ENCODE measurements around the gene SLC16A13. TPM values are rescaled to one million over a fixed set of nuclear protein-coding genes. Genes with fewer than 3 reads are reported as not detected.
A peak's percentile ranks its signal among the peaks of the same experiment; 100 is the strongest.
"Not testable (repeated sequence)": the region's sequence is repeated elsewhere in the genome, so short reads cannot be mapped to it uniquely, and the experiment has no call there.

The SLC16A13 gene
- total RNA-seq, 1 experiment from 2014 or later, result 0.47 TPM

- H3K27ac ChIP-seq, result no peak overlapping the region
- no peaks in the 10 kb centered on the region for H3K36me3 ChIP-seq
- no peaks in the 10 kb centered on the region for H3K9me3 ChIP-seq (replicated peaks)
- no peak overlapping the region for H3K4me3 ChIP-seq
- no peaks in the 10 kb centered on the region for H3K4me1 ChIP-seq
- H3K27me3 ChIP-seq, result no peaks in the 10 kb centered on the region
- DNase-seq, result no peak
Measured at GRCh38 chr17:7081341-7082062, 45.7 kb downstream of the SLC16A13 start.

GRCh38 chr17:7083592-7083991, 47.8 kb downstream of the SLC16A13 start:
- H3K4me3 ChIP-seq, result no peak overlapping the region
- H3K27ac ChIP-seq, result no peak overlapping the region
- H3K4me1 ChIP-seq, result no peaks in the 10 kb centered on the region
- H3K27me3 ChIP-seq, result no peaks in the 10 kb centered on the region
- H3K36me3 ChIP-seq, result no peaks in the 10 kb centered on the region
- no peaks in the 10 kb centered on the region for H3K9me3 ChIP-seq (replicated peaks)
- DNase-seq, result no peak

GRCh38 chr17:7084088-7084487, 48.3 kb downstream of the SLC16A13 start:
- H3K4me1 ChIP-seq, result no peaks in the 10 kb centered on the region
- DNase-seq, result no peak
- no peaks in the 10 kb centered on the region for H3K9me3 ChIP-seq (replicated peaks)
- no peak overlapping the region for H3K27ac ChIP-seq
- no peaks in the 10 kb centered on the region for H3K27me3 ChIP-seq
- no peaks in the 10 kb centered on the region for H3K36me3 ChIP-seq
- H3K4me3 ChIP-seq, result no peak overlapping the region

GRCh38 chr17:7088442-7088841, 52.6 kb downstream of the SLC16A13 start:
- H3K4me1 ChIP-seq; H3K27ac ChIP-seq; H3K36me3 ChIP-seq; H3K9me3 ChIP-seq (replicated peaks); H3K27me3 ChIP-seq; H3K4me3 ChIP-seq: not testable (repeated sequence)
- peak; percentile 16 to 28 for DNase-seq

- not testable (repeated sequence) for H3K4me3 ChIP-seq; H3K27me3 ChIP-seq; H3K36me3 ChIP-seq; H3K9me3 ChIP-seq (replicated peaks); H3K27ac ChIP-seq; DNase-seq; H3K4me1 ChIP-seq
Measured at GRCh38 chr17:7089570-7089969, 53.8 kb downstream of the SLC16A13 start.

Other genes with a start within 250 kb of the SLC16A13 start
- gene TEKT1, start 204.3 kb upstream of the SLC16A13 start, total RNA-seq (2014; rRNA removed; shearing (Covaris generic)), result not detected in 2 replicates
- gene ALOX12, start 40.0 kb upstream of the SLC16A13 start, total RNA-seq (2014; rRNA removed; shearing (Covaris generic)), result not detected in 2 replicates
- 97.2 and 103 TPM in 2 replicates for gene RNASEK, start 23.4 kb upstream of the SLC16A13 start, total RNA-seq (2014; rRNA removed; shearing (Covaris generic))
- gene BCL6B, start 13.0 kb upstream of the SLC16A13 start, total RNA-seq (2014; rRNA removed; shearing (Covaris generic)), result 0.02 TPM in 1 of 2 replicates, not detected in the other
- gene SLC16A11, start 8.1 kb downstream of the SLC16A13 start, total RNA-seq (2014; rRNA removed; shearing (Covaris generic)), result not detected in 2 replicates
- not detected in 2 replicates for gene CLEC10A, start 44.2 kb downstream of the SLC16A13 start, total RNA-seq (2014; rRNA removed; shearing (Covaris generic))
- not detected in 2 replicates for gene ASGR2, start 78.8 kb downstream of the SLC16A13 start, total RNA-seq (2014; rRNA removed; shearing (Covaris generic))
- gene ASGR1, start 143.4 kb downstream of the SLC16A13 start, total RNA-seq (2014; rRNA removed; shearing (Covaris generic)), result 0.79 and 0.84 TPM in 2 replicates
- gene DLG4, start 183.8 kb downstream of the SLC16A13 start, total RNA-seq (2014; rRNA removed; shearing (Covaris generic)), result 1.9 and 3.9 TPM in 2 replicates
- 44.6 and 64.2 TPM in 2 replicates for gene ACADVL, start 183.9 kb downstream of the SLC16A13 start, total RNA-seq (2014; rRNA removed; shearing (Covaris generic))
- gene DVL2, start 198.5 kb downstream of the SLC16A13 start, total RNA-seq (2014; rRNA removed; shearing (Covaris generic)), result 33.4 and 39.0 TPM in 2 replicates
- 28.7 and 30.9 TPM in 2 replicates for gene PHF23, start 203.4 kb downstream of the SLC16A13 start, total RNA-seq (2014; rRNA removed; shearing (Covaris generic))
- 139 and 141 TPM in 2 replicates for gene GABARAP, start 206.4 kb downstream of the SLC16A13 start, total RNA-seq (2014; rRNA removed; shearing (Covaris generic))
- 36.1 and 36.9 TPM in 2 replicates for gene CTDNEP1, start 215.7 kb downstream of the SLC16A13 start, total RNA-seq (2014; rRNA removed; shearing (Covaris generic))
- 39.6 and 43.8 TPM in 2 replicates for gene ELP5, start 216.2 kb downstream of the SLC16A13 start, total RNA-seq (2014; rRNA removed; shearing (Covaris generic))
- gene CLDN7, start 226.5 kb downstream of the SLC16A13 start, total RNA-seq (2014; rRNA removed; shearing (Covaris generic)), result 0.25 and 0.34 TPM in 2 replicates
- gene SLC2A4, start 245.7 kb downstream of the SLC16A13 start, total RNA-seq (2014; rRNA removed; shearing (Covaris generic)), result 1.3 and 1.5 TPM in 2 replicates

Measured in SJCRH30 (cell line).